ENCODE data around the gene TNFRSF12A.

DNA sequence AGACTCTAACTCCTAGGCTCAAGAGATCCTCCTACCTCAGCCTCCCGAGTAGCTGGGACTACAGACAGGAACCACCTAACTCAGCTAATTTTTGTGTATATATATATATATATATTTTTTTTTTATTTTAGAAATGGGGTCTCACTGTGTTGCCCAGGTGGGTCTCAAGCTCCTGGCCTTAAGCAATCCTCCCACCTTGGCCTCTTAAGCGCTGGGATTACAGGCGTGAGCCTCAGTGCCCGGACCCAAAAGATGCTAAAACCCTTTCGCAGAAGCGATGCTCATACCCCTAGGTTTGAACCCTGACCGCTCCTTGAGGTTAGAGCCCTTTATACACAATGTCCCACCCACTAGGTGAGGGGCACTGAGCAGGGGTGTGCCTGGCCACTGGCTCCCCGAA lies 9.7 kb upstream of the TNFRSF12A start:
- TF ChIP-seq NFRKB (IDR thresholded peaks at IDR 0.05) (no peak), HDGF (IDR thresholded peaks at IDR 0.05; ENCODE audit: borderline replicate concordance) (no peak), FOXM1 (IDR thresholded peaks at IDR 0.05; ENCODE audit: borderline replicate concordance) (no peak), SP1 (IDR thresholded peaks at IDR 0.05) (no peak), FOXK2 (IDR thresholded peaks at IDR 0.05) (no peak), ELF4 (IDR thresholded peaks at IDR 0.05) (no peak)

Measured in HEK293T (cell line).